K562 (cell line): ENCODE data around the gene OR2M7. TPM values are rescaled to one million over a fixed set of nuclear protein-coding genes. Genes with fewer than 3 reads are reported as not detected.

ENCODE experiments used
- ATAC-seq: fragments of 200-7000 bp; cut with Tn5 transposase; 3 replicates; pipeline ENCODE4 v1.9.1; 2020; ENCODE audit warnings: moderate library complexity
- BruUV-seq: library from RNA; stranded (reverse); fragments of 400-500 nt; replicated peaks from 2 replicates; lab custom pipeline; 2021; lab: Mats Ljungman, UMichigan
- CTCF ChIA-PET: fragments of 300-600 bp; formaldehyde crosslinking; extraction: SDS; loops from one replicate; lab custom pipeline; 2021; ENCODE audit warnings: low intra/inter-chr PET ratio; lab: Yijun Ruan, JAX
- POLR2A ChIA-PET: fragments of 300-600, 350-650 bp; sonication (Branson Sonifier 250); formaldehyde crosslinking; extraction: SDS; loops from one replicate; lab custom pipeline; 2021; ENCODE audit warnings: antibody characterized with exemption, inconsistent platforms; lab: Yijun Ruan, JAX
- DNase-seq, 4 experiments: peaks; one replicate each; pipeline versions ENCODE4 v3.0.0 to v3.0.0-alpha.2; 2011 to 2018; ENCODE audit warnings: low spot score in 3 of 4, mixed read lengths in 3 of 4; ENCODE audit errors: extremely low read depth in 1 of 4
- FAIRE-seq: peaks from 2 replicates; lab custom pipeline; 2011; peaks lifted over from hg19 to GRCh38; lab: Jason Lieb, UNC
- H2AFZ ChIP-seq: 2 replicates; pipeline ENCODE4 v1.6.0; 2011; ENCODE audit warnings: low read depth, low read length, control low read depth, inconsistent platforms
- H3K27ac ChIP-seq: fragments of 200-600 bp; 3 replicates; pipeline ENCODE4 v1.8.0; 2011; ENCODE audit warnings: low read depth, mild to moderate bottlenecking, control low read depth, inconsistent platforms, low read length, moderate library complexity, mixed read lengths; ENCODE audit errors: extremely low read depth
- H3K27me3 ChIP-seq, 2 experiments: fragments of 300-600 bp in 1 of 2; 2 replicates in 1 of 2; 3 replicates in 1 of 2; pipeline versions ENCODE4 v1.6.0 to v1.8.0; 2011; ENCODE audit warnings: inconsistent platforms in 2 of 2, low read length in 2 of 2, mild to moderate bottlenecking in 1 of 2, mixed read lengths in 1 of 2, moderate library complexity in 1 of 2; ENCODE audit not compliant: control insufficient read depth in 2 of 2, insufficient read depth in 2 of 2
- H3K36me3 ChIP-seq: fragments of 300-600 bp; 3 replicates; pipeline ENCODE4 v1.8.0; 2011; ENCODE audit warnings: mild to moderate bottlenecking, low read length, inconsistent platforms; ENCODE audit not compliant: control insufficient read depth, insufficient read depth
- H3K4me1 ChIP-seq, 2 experiments: fragments of 200-600 bp in 1 of 2; replicated peaks in 1 of 2; 2 replicates in 1 of 2; 3 replicates in 1 of 2; pipeline versions ENCODE4 v1.5.1 to v1.8.0; 2011; ENCODE audit warnings: inconsistent platforms in 2 of 2, low read length in 2 of 2, mild to moderate bottlenecking in 1 of 2, mixed read lengths in 1 of 2, moderate library complexity in 1 of 2; ENCODE audit not compliant: control insufficient read depth in 2 of 2, insufficient read depth in 2 of 2
- H3K4me2 ChIP-seq: 2 replicates; pipeline ENCODE4 v1.6.1; 2011; ENCODE audit warnings: low read length, control low read depth, inconsistent platforms, mixed read lengths; ENCODE audit not compliant: insufficient read depth
- H3K4me3 ChIP-seq: fragments of 200-600 bp; sonication (generic), shearing (Covaris generic); 2 replicates; pipeline ENCODE4 v1.5.1; 2016; ENCODE audit warnings: control low read depth, inconsistent platforms
- H3K79me2 ChIP-seq: fragments of 200-600 bp; 3 replicates; pipeline ENCODE4 v1.8.0; 2011; ENCODE audit warnings: low read length, inconsistent platforms; ENCODE audit not compliant: control insufficient read depth, insufficient read depth
- H3K9ac ChIP-seq, 2 experiments: 2 replicates each; pipeline versions ENCODE4 v1.6.0 to v1.6.1; 2011; ENCODE audit warnings: low read depth in 2 of 2, low read length in 2 of 2, control low read depth in 1 of 2, inconsistent platforms in 1 of 2, mild to moderate bottlenecking in 1 of 2, mixed read lengths in 1 of 2; ENCODE audit not compliant: insufficient read depth in 1 of 2
- H3K9me1 ChIP-seq: one replicate; pipeline ENCODE4 v1.6.0; 2011; ENCODE audit warnings: inconsistent platforms, mild to moderate bottlenecking, low read length, moderate library complexity; ENCODE audit not compliant: control insufficient read depth, insufficient read depth
- H3K9me3 ChIP-seq: replicated peaks from 2 replicates; pipeline ENCODE4 v1.5.1; 2011; ENCODE audit warnings: low read depth, low read length, inconsistent platforms; ENCODE audit not compliant: control insufficient read depth, insufficient read depth
- H4K20me1 ChIP-seq: replicated peaks from 2 replicates; pipeline ENCODE4 v1.6.1; 2011; ENCODE audit warnings: low read length, inconsistent platforms, mixed read lengths; ENCODE audit not compliant: control insufficient read depth, insufficient read depth
- GABPB1 ChIP-seq: sonication (generic); formaldehyde crosslinking; IDR thresholded peaks from 2 replicates; pipeline ENCODE4 v1.8.0; 2022; ENCODE audit warnings: mild to moderate bottlenecking, missing genetic modification reagents
- KLF13 ChIP-seq: fragments of 450-650 bp; IDR thresholded peaks from 2 replicates; pipeline ENCODE4 v1.6.1; 2016; ENCODE audit warnings: missing genetic modification characterization, low read depth, mild to moderate bottlenecking, missing compliant biosample characterization, moderate library complexity, borderline replicate concordance
- LCOR ChIP-seq: sonication (generic); formaldehyde crosslinking; IDR thresholded peaks from 2 replicates; pipeline ENCODE4 v1.8.0; 2022; ENCODE audit warnings: mild to moderate bottlenecking, missing genetic modification reagents
- MYNN ChIP-seq, 2 experiments: sonication (generic); formaldehyde crosslinking in 1 of 2; IDR thresholded peaks; 2 replicates each; pipeline versions ENCODE4 v1.5.0 to v1.6.1; 2016 to 2020; ENCODE audit warnings: antibody characterized with exemption in 1 of 2, missing genetic modification reagents in 1 of 2
- NCOA6 ChIP-seq: fragments of 450-650 bp; IDR thresholded peaks from 2 replicates; pipeline ENCODE4 v1.6.1; 2017; ENCODE audit warnings: mild to moderate bottlenecking
- NFXL1 ChIP-seq: fragments of 450-650 bp; formaldehyde crosslinking; IDR thresholded peaks from 2 replicates; pipeline ENCODE4 v1.4.0; 2021; ENCODE audit warnings: mild to moderate bottlenecking
- SIRT6 ChIP-seq: IDR thresholded peaks from one replicate; pipeline ENCODE4 v1.6.1; 2012; ENCODE audit warnings: low read depth, mild to moderate bottlenecking, control low read depth, inconsistent platforms, low read length, moderate library complexity
- ZBTB9 ChIP-seq: fragments of 450-650 bp; formaldehyde crosslinking; IDR thresholded peaks from 2 replicates; pipeline ENCODE4 v1.4.0; 2020; ENCODE audit warnings: mild to moderate bottlenecking, moderate library complexity
- ZNF280A ChIP-seq: fragments of 450-650 bp; IDR thresholded peaks from 2 replicates; pipeline ENCODE4 v1.6.1; 2018; ENCODE audit warnings: mild to moderate bottlenecking, low read depth; ENCODE audit not compliant: partially characterized antibody
- ZNF592 ChIP-seq: fragments of 450-650 bp; IDR thresholded peaks from 2 replicates; pipeline ENCODE4 v1.6.1; 2017; ENCODE audit warnings: antibody characterized with exemption, mild to moderate bottlenecking
- ZSCAN32 ChIP-seq: fragments of 450-650 bp; formaldehyde crosslinking; IDR thresholded peaks from 2 replicates; pipeline ENCODE4 v1.4.0; 2020; ENCODE audit warnings: mild to moderate bottlenecking, moderate library complexity
- WGBS: fragments of 100-300 bp; shearing (Covaris generic); methylation state at CpG from one replicate; pipeline ENCODE4 v1.1.6; 2016; ENCODE audit warnings: low coverage, mixed read lengths; ENCODE audit not compliant: insufficient coverage; ENCODE audit errors: missing lambda C conversion rate; 5-methylcytosine and 5-hydroxymethylcytosine counted together
- in situ Hi-C: fragments of 300-500 bp; cut with MboI; formaldehyde crosslinking; loops from 4 replicates; pipeline ENCODE4 v1.15.0; 2018; ENCODE audit warnings: inconsistent platforms, mixed read lengths
- intact Hi-C: fragments of 100-400 bp; cut with micrococcal nuclease; formaldehyde crosslinking; loops from 2 replicates; pipeline ENCODE4 v1.14.2; 2022
- polyA plus RNA-seq, 8 experiments: library from polyadenylated mRNA; depleted of rRNA in 4 of 8; stranded (reverse) in 5 of 8; unstranded in 3 of 8; fragments of >200 nt; fragmentation: Nextera tagmentation in 2 of 8; fragmentation: Illumina TruSeq in 1 of 8; extraction: Ambion mirVana in 2 of 8; extraction: Trizol in 1 of 8; gene quantifications; 2 replicates each; pipeline versions ENCODE4 v1.2.1 to v1.2.3, GENCODE V29; 2011 to 2014; ENCODE audit warnings: inconsistent platforms in 1 of 8, missing spikeins in 1 of 8
- total RNA-seq, 7 experiments: library from RNA; depleted of rRNA in 6 of 7; stranded (reverse); fragments of >200 nt in 6 of 7; fragmentation: Illumina TruSeq in 2 of 7; extraction: Trizol in 2 of 7; gene quantifications; 2 replicates each; pipeline versions ENCODE4 v1.2.1 to v1.2.3, GENCODE V29; 2011 to 2021; ENCODE audit warnings: low replicate concordance in 1 of 7
- TF ChIP-seq, protein P1 (sequence below): fragments of 250-450 bp; sonication (Bioruptor Pico); IDR thresholded peaks from 2 replicates; pipeline ENCODE4 v1.8.0; 2021; ENCODE audit warnings: mild to moderate bottlenecking, moderate library complexity

The OR2M7 gene
- total and polyA plus RNA-seq, 9 of the 15 experiments (the other 6 are each of a cell fraction or from before 2014, with no cell fraction given): not detected

DNA sequence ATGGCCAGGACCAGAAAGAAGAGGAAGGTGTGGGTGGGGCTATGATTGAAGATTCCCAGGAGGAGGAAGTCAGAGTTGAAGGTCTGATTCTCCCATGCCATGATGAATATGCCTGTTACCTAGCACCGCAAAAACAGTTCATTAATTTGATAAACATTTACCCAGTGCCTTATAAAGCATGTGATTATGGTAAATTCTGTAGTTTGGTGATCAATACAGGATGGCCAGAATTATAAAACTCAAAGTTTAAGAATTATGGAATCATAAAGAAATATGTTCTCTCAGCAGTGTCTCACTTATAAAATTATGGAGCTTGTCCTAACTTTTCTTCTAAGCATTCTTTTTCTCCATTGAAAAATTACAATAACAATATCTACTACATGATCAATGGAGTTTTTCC lies at the start of gene OR2M7 (continued):
- TF ChIP-seq ZNF280A: no peak
- TF ChIP-seq, all 486 proteins: peak for 0

- no peak overlapping the region for H3K27ac ChIP-seq
- no peaks in the 10 kb centered on the region for H4K20me1 ChIP-seq
- TF ChIP-seq KLF13 (tag): no peak
- no peak for TF ChIP-seq LCOR (CRISPR knock-in tag)
- no peak for TF ChIP-seq NFXL1
- no peak for TF ChIP-seq SIRT6
- TF ChIP-seq MYNN (IDR thresholded peaks at IDR 0.05): no peak
- no peak for TF ChIP-seq MYNN (CRISPR knock-in tag; IDR thresholded peaks at IDR 0.05)
- no peak for TF ChIP-seq ZBTB9 (CRISPR knock-in tag)
- TF ChIP-seq NCOA6: no peak
- TF ChIP-seq GABPB1 (CRISPR knock-in tag): no peak
- TF ChIP-seq, protein P1, sequence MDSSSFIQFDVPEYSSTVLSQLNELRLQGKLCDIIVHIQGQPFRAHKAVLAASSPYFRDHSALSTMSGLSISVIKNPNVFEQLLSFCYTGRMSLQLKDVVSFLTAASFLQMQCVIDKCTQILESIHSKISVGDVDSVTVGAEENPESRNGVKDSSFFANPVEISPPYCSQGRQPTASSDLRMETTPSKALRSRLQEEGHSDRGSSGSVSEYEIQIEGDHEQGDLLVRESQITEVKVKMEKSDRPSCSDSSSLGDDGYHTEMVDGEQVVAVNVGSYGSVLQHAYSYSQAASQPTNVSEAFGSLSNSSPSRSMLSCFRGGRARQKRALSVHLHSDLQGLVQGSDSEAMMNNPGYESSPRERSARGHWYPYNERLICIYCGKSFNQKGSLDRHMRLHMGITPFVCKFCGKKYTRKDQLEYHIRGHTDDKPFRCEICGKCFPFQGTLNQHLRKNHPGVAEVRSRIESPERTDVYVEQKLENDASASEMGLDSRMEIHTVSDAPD: no peak
- no peak for TF ChIP-seq ZNF592
- no peak for TF ChIP-seq ZSCAN32
- TF ChIP-seq, all 486 proteins: peak for 0
- no TSS peak for BruUV-seq
- Histone ChIP-seq H2AFZ (no peak overlapping the region), H3K9me3 (no peaks in the 10 kb centered on the region; the same call in 1 of the 2 replicates), H3K79me2 (no peaks in the 10 kb centered on the region), H3K9ac (no peak overlapping the region), H3K4me3 (no peak overlapping the region), H3K4me1 (no peaks in the 10 kb centered on the region), H3K4me2 (no peak overlapping the region), H3K36me3 (no peaks in the 10 kb centered on the region), H3K9me1 (no peaks in the 10 kb centered on the region), H3K27me3 (no peaks in the 10 kb centered on the region)
- intact Hi-C loops (no loop called here), in situ Hi-C loops (no loop called here)
- CTCF ChIA-PET: no interaction called here
- POLR2A ChIA-PET: no interaction called here
- WGBS: 0% methylated on average over 4 of the region's 4 CpGs
- no peak for DNase-seq
- no peak for ATAC-seq
- no peak for FAIRE-seq
Observed at GRCh38 chr1:248373761-248374160, 49.4 kb upstream of the OR2M7 start.
